ENCODE data around the gene NPIPB12.
"Not testable (repeated sequence)": the region's sequence is repeated elsewhere in the genome, so short reads cannot be mapped to it uniquely, and the experiment has no call there.

The NPIPB12 gene

DNA sequence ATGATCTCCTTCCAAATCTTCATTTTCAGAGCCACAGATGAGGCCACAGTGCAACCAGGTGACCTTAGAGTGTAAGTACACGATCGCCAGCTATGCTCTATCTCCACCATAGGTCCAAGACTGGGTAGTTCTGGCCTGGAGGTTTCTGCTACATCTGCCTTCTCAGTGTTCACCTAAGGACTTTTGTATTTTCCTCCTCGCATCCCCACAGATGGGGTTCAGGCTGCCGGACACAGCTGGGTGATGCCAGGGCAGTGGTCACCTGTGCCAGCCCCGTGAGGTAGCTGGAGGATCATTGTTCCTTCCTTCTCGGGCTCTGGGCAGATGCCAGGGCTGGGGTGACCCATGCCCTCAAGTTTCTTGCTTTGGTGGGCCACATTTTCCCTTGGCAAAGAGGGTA, at the start of gene NPIPB12:
Gene NPIPB12, minus strand, starts transcription at position 101 of the 400 bp plus-strand sequence.
- not testable (repeated sequence) for H3K27ac ChIP-seq (ENCODE audit: low read depth, low read length); H3K27me3 ChIP-seq (ENCODE audit: control insufficient read depth, insufficient read depth, low read length); H3K4me1 ChIP-seq (ENCODE audit: control insufficient read depth, insufficient read depth, low read length); H3K36me3 ChIP-seq (ENCODE audit: control insufficient read depth, insufficient read depth, low read length); H3K9ac ChIP-seq (ENCODE audit: low read length); H3K4me3 ChIP-seq (ENCODE audit: low read length)

- H3K27ac ChIP-seq (ENCODE audit: low read depth, low read length); H3K4me1 ChIP-seq (ENCODE audit: control insufficient read depth, insufficient read depth, low read length); H3K9ac ChIP-seq (ENCODE audit: low read length); H3K27me3 ChIP-seq (ENCODE audit: control insufficient read depth, insufficient read depth, low read length); H3K36me3 ChIP-seq (ENCODE audit: control insufficient read depth, insufficient read depth, low read length); H3K4me3 ChIP-seq (ENCODE audit: low read length): not testable (repeated sequence)
Observed at GRCh38 chr16:29521520-29521919, 15.3 kb upstream of the NPIPB12 start.

- H3K4me1 ChIP-seq (ENCODE audit: control insufficient read depth, insufficient read depth, low read length); H3K36me3 ChIP-seq (ENCODE audit: control insufficient read depth, insufficient read depth, low read length); H3K27ac ChIP-seq (ENCODE audit: low read depth, low read length); H3K4me3 ChIP-seq (ENCODE audit: low read length); H3K27me3 ChIP-seq (ENCODE audit: control insufficient read depth, insufficient read depth, low read length); H3K9ac ChIP-seq (ENCODE audit: low read length): not testable (repeated sequence)
Observed at GRCh38 chr16:29482276-29482675, 23.9 kb downstream of the NPIPB12 start.

- not testable (repeated sequence) for H3K36me3 ChIP-seq (ENCODE audit: control insufficient read depth, insufficient read depth, low read length); H3K4me1 ChIP-seq (ENCODE audit: control insufficient read depth, insufficient read depth, low read length); H3K4me3 ChIP-seq (ENCODE audit: low read length); H3K27ac ChIP-seq (ENCODE audit: low read depth, low read length); H3K27me3 ChIP-seq (ENCODE audit: control insufficient read depth, insufficient read depth, low read length); H3K9ac ChIP-seq (ENCODE audit: low read length)
Observed at GRCh38 chr16:29472065-29472464, 34.1 kb downstream of the NPIPB12 start.

DNA sequence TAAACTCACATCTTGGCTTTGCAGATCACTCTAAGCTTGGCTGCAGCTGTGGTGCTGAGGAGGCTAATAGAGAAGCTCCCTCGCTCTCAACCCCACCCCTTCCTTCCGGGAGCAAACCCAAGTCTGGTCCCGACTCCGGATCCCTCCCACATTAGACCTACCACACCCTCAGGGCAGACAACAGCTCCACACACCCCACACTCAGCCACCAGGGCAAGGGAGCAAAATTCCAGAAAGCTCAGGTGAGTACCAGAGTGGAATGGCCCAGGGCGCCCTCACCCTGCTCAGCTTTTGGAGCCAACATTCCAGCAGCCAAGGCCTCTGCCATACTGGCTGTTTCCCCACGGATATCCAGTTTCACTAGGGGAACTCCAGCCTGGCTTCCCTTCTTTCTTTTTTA, 36.5 kb downstream of the NPIPB12 start:
- not testable (repeated sequence) for H3K9ac ChIP-seq (ENCODE audit: low read length); H3K4me3 ChIP-seq (ENCODE audit: low read length); H3K4me1 ChIP-seq (ENCODE audit: control insufficient read depth, insufficient read depth, low read length); H3K27me3 ChIP-seq (ENCODE audit: control insufficient read depth, insufficient read depth, low read length); H3K27ac ChIP-seq (ENCODE audit: low read depth, low read length); H3K36me3 ChIP-seq (ENCODE audit: control insufficient read depth, insufficient read depth, low read length)

DNA sequence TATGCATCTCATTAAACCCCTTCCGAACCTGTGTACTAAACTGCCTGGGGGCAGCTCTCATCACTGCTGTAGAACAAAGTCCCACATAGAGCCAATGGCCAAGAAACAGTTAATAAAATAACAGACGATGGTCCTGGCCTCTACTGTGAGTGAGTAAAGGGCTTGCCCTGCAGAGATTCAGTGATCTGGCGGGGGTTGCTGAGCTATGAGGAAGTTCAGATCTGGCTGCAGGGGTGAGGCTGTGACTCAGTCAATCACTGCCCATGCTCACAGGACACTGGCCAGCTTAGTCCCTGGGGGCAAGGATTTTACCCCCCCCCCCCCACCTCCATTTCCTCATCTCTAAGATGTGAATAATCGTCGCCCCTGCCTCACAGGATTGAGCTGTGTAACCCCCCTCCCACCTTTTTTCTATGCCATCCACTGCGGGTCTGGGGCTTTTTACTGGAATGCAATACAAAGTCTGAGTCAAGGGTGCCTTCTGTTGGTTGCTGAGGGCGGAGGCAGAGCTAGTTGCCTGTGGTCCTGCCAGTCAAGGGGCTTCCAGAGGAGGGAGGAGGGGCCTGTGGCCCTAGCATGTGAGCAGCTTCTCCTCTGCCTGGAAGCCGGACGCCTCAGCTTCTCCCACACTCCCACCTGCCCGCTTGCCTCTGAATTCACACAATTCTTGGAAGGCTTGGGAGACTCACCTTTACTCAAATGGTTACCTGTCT, 38.4 kb downstream of the NPIPB12 start:
- not testable (repeated sequence) for H3K9ac ChIP-seq (ENCODE audit: low read length); H3K4me3 ChIP-seq (ENCODE audit: low read length); H3K4me1 ChIP-seq (ENCODE audit: control insufficient read depth, insufficient read depth, low read length); H3K27me3 ChIP-seq (ENCODE audit: control insufficient read depth, insufficient read depth, low read length); H3K27ac ChIP-seq (ENCODE audit: low read depth, low read length); H3K36me3 ChIP-seq (ENCODE audit: control insufficient read depth, insufficient read depth, low read length)

DNA sequence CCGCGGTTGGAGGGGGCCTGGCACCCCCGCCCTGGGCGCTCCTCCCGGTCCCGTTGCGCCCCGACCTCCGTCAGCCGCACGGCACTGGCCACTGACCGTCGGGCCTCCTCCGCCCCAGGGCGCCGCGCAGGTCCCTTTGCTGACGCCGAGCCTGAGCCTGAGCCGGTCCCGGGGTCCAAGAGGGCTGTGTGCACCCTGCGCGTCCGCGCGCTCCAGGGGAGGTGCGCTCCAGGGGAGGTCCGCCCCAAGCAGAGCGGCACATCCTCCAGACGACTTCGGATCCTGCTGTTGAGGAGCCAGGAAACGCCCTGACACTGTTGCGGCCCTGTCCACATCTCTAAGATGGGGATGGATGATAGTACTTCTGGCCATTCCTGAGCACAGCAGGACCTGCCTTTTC, 39.3 kb downstream of the NPIPB12 start:
- not testable (repeated sequence) for H3K4me1 ChIP-seq (ENCODE audit: control insufficient read depth, insufficient read depth, low read length); H3K4me3 ChIP-seq (ENCODE audit: low read length); H3K9ac ChIP-seq (ENCODE audit: low read length); H3K27ac ChIP-seq (ENCODE audit: low read depth, low read length); H3K27me3 ChIP-seq (ENCODE audit: control insufficient read depth, insufficient read depth, low read length); H3K36me3 ChIP-seq (ENCODE audit: control insufficient read depth, insufficient read depth, low read length)

GRCh38 chr16:29465985-29466824, 40.0 kb downstream of the NPIPB12 start:
- H3K27me3 ChIP-seq (ENCODE audit: control insufficient read depth, insufficient read depth, low read length); H3K27ac ChIP-seq (ENCODE audit: low read depth, low read length); H3K9ac ChIP-seq (ENCODE audit: low read length); H3K4me1 ChIP-seq (ENCODE audit: control insufficient read depth, insufficient read depth, low read length); H3K4me3 ChIP-seq (ENCODE audit: low read length); H3K36me3 ChIP-seq (ENCODE audit: control insufficient read depth, insufficient read depth, low read length): not testable (repeated sequence)

DNA sequence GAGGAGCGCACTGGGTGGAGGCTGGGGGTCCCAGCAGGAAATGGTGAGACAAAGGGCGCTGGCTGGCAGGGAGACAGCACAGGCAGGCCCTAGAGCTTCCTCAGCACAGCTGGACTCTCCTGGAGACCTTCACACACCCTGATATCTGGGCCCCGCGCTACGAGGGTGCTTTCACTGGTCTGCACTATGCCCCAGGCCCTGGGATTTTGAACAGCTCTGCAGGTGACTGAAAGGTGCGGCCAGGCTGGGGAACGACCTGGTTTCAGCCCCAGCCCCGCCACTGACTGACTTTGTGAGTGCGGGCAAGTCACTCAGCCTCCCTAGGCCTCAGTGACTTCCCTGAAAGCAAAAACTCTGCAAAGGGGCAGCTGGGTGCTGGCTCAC, 45.6 kb downstream of the NPIPB12 start:
- H3K9ac ChIP-seq (ENCODE audit: low read length); H3K27ac ChIP-seq (ENCODE audit: low read depth, low read length); H3K4me3 ChIP-seq (ENCODE audit: low read length); H3K4me1 ChIP-seq (ENCODE audit: control insufficient read depth, insufficient read depth, low read length); H3K27me3 ChIP-seq (ENCODE audit: control insufficient read depth, insufficient read depth, low read length); H3K36me3 ChIP-seq (ENCODE audit: control insufficient read depth, insufficient read depth, low read length): not testable (repeated sequence)

GRCh38 chr16:29459706-29460646, 46.2 kb downstream of the NPIPB12 start, which contains the start of gene SULT1A4:
Gene SULT1A4 (plus strand): TSS chr16:29459913. CDS start chr16:29461386, 1,473 bp downstream.
- not testable (repeated sequence) for H3K36me3 ChIP-seq (ENCODE audit: control insufficient read depth, insufficient read depth, low read length); H3K27me3 ChIP-seq (ENCODE audit: control insufficient read depth, insufficient read depth, low read length); H3K9ac ChIP-seq (ENCODE audit: low read length); H3K27ac ChIP-seq (ENCODE audit: low read depth, low read length); H3K4me1 ChIP-seq (ENCODE audit: control insufficient read depth, insufficient read depth, low read length); H3K4me3 ChIP-seq (ENCODE audit: low read length)

- H3K27me3 ChIP-seq (ENCODE audit: control insufficient read depth, insufficient read depth, low read length); H3K9ac ChIP-seq (ENCODE audit: low read length); H3K4me3 ChIP-seq (ENCODE audit: low read length); H3K36me3 ChIP-seq (ENCODE audit: control insufficient read depth, insufficient read depth, low read length); H3K27ac ChIP-seq (ENCODE audit: low read depth, low read length); H3K4me1 ChIP-seq (ENCODE audit: control insufficient read depth, insufficient read depth, low read length): not testable (repeated sequence)
Observed at GRCh38 chr16:29457660-29458059, 48.5 kb downstream of the NPIPB12 start.

- H3K36me3 ChIP-seq (ENCODE audit: control insufficient read depth, insufficient read depth, low read length); H3K9ac ChIP-seq (ENCODE audit: low read length); H3K4me1 ChIP-seq (ENCODE audit: control insufficient read depth, insufficient read depth, low read length); H3K27me3 ChIP-seq (ENCODE audit: control insufficient read depth, insufficient read depth, low read length); H3K4me3 ChIP-seq (ENCODE audit: low read length); H3K27ac ChIP-seq (ENCODE audit: low read depth, low read length): not testable (repeated sequence)
Observed at GRCh38 chr16:29454828-29455227, 51.4 kb downstream of the NPIPB12 start.

Measured in rectal smooth muscle tissue (tissue), 1 donor.